Fibroblast of skin of abdomen (primary cell): ENCODE results near the gene NUCB1. TPM values are rescaled to one million over a fixed set of nuclear protein-coding genes. Genes with fewer than 3 reads are reported as not detected.
A peak's percentile ranks its signal among the peaks of the same experiment; 100 is the strongest.
"Not testable (repeated sequence)": the region's sequence is repeated elsewhere in the genome, so short reads cannot be mapped to it uniquely, and the experiment has no call there.

Experiments
- DNase-seq: peaks from one replicate; pipeline ENCODE4 v3.0.0-alpha.2; 2013
- polyA plus RNA-seq, 2 experiments: library from polyadenylated mRNA; unstranded; fragments of 120-200 nt; gene quantifications; one replicate each; pipeline ENCODE4 v1.2.1, GENCODE V29; 2013; ENCODE audit not compliant: insufficient read length in 2 of 2

The NUCB1 gene
- 335 TPM for polyA plus RNA-seq (2013, experiment 1 of 2; ENCODE audit: insufficient read length)
- polyA plus RNA-seq (2013, experiment 2 of 2; ENCODE audit: insufficient read length), result 328 TPM

- peak; percentile 99 for DNase-seq
These were observed at the start of gene NUCB1 for GRCh38 chr19:48899781-48900476. NUCB1 (plus strand) TSS chr19:48900312; CDS start chr19:48900797, 485 bp downstream.

GRCh38 chr19:48852292-48852691 lies 47.8 kb upstream of the NUCB1 start:
- DNase-seq, result no peak

DNA sequence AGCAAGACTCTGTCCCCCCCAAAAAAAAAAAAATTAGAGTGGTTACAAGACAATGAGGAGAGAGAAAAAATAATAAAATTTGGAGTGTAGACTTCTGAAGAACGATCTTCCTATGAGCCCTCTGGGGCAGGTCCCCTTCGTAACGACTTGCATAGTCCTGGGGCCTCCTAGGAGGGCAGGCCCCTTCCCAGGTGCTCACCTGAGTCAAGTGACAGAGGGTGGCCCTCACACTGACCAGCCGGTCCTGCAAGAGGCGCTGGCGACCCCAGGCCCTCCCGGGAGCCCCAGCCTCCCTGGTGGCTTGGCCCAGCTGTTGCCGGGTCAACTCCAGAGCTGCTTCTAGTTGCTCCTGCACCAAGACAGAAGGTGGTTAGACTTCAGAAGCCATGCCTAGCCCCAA lies 46.6 kb upstream of the NUCB1 start:
- DNase-seq, result no peak

DNA sequence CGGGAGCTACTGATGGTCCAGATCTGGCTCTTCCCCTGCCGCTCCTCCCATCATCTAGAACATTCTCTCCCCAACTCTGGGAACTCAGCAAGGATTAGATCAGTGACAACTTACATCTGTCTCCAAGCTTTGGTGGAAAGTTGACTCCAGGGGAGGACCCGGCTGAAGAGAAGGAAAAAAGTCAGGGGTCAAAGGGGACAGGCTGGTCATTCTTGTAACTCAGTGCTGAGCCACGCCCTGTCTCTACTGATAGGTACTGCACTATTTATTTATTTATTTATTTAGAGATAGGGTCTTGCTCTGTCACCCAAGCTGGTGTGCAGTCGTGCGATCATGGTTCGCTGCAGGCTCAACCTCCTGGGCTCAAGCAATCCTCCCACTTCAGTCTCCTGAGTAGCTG lies 46.0 kb upstream of the NUCB1 start:
- no peak for DNase-seq

- no peak for DNase-seq
These were observed 43.2 kb upstream of the NUCB1 start for GRCh38 chr19:48856921-48857320.

DNA sequence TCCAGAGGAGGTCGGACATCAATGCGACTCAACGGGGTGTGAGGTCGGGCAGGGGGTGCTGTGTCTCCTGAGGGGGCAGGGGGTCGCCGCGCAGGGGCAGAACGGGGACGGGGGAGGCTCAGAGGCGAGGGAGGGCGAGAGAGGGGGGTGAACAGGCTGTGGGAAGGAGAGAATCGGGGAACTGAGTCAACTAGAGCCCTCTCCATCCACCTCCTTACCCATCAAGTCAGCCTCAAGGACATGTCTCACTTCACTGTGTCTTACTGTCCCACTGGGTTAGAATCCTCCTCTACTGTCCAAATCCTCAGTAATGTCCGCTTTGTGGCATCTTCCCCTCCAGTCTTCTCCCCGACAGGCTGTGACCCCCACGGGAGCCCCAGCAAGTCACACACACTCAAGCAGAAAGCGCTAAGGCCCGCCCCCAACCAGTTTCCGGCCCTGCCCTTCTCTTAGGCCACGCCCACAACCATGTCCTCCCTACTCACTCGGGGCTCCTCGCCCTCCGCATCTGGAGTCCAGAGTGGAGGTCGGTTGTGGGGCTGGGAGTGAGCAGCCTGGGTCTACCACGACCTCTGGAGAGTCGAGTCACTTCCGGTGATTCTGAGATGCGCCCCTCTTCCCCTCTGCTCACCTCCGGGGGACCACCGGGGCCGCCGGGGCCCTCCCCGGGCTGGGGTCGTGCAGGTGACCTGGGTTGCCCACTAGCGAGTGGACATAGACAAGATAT lies 41.0 kb upstream of the NUCB1 start:
- DNase-seq, result no peak

DNA sequence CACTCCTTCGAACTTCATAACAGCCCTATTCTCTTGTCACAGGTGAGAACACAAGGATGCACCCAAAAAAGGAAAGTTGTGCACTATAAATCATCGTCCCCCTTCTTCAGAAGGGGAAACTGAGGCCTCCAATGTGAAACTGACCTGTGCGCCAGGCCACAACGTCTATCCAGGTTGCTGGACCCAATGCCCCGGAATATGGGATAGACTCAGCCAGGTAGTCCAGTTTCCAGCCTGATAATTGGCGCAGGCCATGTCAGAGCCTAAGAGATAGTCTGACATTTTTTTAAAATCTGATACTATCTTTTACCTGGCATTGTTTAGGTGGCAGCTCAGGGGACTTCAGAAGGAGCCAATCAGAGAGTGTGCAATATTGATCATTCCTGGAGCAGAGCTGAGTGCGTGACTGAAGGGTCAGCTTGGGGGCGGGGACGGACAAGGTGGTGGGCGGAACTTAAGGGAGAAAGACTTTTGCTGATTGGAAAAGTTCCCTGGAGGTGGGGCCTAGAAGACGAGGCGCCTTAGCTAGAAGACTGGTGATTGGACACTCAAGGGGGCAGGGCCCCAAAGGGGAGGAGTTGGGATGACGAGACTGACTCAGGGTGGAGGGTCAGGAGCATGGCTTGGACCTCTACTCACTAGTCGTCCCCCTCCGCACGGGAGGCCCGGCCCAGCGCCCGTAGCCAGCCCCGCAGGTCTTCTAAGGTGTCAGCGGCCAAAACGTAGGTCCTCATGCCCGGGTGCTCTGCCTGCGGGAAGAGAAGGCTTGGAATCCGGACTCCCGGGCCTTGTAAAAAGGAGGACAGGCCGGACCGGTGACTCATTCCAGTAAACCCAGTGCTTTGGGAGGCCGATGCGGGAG lies 40.2 kb upstream of the NUCB1 start:
- no peak for DNase-seq

DNA sequence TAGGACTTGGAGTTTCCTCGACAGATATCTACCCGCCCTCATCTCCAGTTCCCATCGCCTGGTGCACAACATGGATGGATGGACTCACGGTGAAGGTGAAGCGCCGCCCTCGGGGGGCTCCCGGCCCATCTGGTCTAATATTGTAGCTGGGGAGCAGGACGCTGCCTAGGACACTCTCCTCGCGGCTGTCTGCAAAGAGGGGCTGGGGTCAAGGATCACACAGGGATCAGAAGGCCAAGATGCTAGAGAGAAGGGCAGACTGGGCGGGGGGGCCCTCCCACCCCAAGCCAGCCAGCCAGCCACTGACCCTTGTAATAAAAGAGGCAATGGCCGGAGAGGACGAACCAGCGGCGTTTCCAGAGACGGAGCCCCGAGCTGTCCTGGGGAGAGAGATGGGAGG lies 38.8 kb upstream of the NUCB1 start:
- DNase-seq, result no peak

DNA sequence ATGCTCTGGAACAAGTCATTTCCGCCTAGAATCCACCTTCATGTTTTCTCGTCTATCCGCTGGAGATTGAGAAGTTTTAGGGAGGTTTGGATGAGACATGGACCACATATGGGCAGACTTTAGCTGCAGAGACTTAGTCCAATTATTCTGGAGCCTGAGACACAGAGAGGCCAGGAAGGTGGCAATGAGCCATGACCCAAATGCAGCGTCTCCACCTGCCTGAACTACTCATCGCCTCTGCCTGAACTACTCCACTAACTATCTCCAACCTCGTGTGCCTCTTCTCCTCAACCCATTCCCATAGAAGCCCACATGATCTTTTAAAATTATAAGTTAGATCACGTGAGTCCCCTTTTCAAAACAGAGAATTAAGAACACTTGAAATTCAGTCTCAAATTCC lies 37.3 kb upstream of the NUCB1 start:
- DNase-seq, result no peak

DNA sequence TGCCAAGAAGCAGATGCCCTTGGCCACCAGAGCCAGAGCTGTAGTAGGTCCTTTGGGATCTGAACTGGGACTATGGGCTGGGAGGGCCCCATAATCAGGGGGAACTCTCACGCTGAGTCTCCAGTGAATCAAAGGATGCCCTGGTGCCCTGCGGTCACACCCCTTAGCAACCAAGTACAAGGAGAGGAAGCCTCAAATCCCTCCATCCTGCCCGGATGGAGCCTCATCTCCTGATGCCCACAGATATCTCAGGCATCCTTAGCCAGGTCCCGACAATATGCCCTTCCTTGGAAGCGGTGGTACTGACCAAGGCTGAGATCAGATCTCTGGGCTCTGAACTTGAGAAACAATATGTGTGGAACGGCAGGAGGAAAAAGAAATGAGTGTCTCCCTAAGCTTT lies 33.4 kb upstream of the NUCB1 start:
- DNase-seq, result no peak

DNA sequence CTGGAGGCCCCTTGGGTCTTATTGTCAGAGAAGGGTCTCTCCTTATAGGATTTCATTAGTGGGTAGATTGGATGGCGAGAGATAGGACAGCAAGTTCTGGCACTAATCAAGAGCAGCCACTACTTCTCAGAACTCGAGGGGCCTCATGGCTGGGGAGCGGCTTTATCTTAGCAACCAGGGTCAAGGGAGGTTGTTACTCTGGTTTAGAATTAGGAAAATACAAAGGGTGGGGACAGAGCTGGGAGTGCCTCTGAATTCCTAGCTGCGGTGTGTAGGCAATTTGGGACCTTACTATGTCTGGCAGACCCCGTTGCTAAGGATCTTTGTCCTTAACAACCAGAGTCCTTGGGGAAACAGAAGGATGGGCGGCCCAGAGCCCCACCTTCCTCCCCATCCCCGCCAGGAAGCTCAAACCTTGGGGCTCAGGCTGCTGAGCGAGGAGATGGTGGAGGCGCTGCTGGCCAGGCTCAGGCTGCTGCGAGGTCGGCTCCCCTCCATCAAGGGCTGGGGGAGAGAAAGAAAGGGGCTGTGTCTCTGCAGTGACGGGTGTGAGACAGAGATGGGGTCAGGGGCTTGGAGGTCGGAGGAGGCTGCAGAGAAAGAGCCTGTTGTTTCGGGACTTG lies 32.9 kb upstream of the NUCB1 start:
- no peak for DNase-seq

DNA sequence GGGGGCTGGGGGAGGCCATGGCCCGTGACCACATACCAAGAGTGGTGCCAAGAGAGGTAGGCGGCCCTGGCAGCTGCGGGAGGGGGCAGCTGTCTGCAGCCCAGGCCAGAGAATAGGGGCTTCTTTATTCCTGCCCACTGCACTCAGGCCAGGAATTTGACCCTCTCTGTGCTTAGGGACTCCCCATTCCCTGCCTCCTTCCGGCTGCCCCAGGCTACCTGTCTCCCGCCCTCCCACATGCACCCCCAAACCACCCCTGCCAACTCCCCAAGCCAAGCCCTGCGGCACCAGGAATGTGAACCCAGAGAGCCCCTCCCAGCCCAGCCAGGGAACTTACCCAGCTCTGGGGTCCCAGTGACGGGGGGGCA lies 32.4 kb upstream of the NUCB1 start:
- no peak for DNase-seq

GRCh38 chr19:48868114-48868886 lies 31.8 kb upstream of the NUCB1 start, which contains the start of gene PLEKHA4:
PLEKHA4 (minus strand) TSS chr19:48868617; CDS start chr19:48867620, 997 bp downstream.
- DNase-seq, result peak; percentile 52

- DNase-seq, result no peak
These were observed 30.1 kb upstream of the NUCB1 start for GRCh38 chr19:48870048-48870447.

DNA sequence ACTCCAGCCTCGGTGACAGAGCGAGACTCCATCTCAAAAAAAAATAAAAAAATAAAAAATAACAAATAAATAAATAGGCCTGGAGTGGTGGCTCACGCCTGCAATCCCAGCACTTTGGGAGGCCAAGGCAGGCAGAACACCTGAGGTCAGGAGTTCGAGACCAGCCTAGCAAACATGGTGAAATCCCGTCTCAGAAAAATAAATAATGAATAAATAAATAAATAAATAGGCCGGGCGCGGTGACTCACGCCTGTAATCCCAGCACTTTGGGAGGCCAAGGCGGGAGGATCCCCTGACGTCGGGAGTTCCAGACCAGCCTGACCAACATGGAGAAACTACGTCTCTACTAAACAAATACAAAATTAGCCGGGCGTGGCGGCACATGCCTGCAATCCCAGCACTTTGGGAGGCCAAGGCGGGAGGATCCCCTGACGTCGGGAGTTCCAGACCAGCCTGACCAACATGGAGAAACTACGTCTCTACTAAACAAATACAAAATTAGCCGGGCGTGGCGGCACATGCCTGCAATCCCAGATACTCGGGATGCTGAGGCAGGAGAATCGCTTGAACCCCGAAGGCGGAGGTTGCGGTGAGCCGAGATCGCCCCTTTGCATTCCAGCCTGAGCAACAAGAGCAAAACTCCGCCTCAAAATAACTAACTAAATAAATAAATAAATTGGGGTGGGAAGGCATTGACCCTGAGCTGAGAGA lies 28.5 kb upstream of the NUCB1 start:
- DNase-seq, result not testable (repeated sequence)

DNA sequence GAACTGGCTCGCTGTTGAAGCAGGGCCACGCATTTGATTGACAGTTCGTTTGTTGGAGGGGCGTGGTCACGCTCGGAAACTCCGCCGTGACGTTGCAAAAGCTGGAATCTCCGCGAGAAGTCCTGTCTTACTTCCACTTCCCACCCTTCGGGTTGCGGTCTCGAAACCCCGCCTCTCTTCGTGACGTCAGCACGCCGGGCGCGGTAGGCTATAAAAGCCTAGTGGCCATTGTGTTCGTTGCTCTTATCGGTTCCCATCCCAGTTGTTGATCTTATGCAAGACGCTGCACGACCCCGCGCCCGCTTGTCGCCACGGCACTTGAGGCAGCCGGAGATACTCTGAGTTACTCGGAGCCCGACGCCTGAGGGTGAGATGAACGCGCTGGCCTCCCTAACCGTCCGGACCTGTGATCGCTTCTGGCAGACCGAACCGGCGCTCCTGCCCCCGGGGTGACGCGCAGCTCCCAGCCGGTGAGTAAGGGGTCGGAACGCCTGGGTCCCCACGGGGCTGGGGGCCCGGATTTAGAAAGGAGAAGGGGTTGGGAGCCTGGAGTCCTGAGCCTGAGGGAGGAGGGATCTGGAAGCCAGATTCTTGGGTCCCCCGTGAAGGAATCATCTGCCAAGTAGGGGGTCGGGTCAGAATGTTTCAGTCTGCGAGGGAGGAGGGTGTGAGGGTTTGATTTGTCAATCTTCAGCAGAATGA lies 27.8 kb upstream of the NUCB1 start, which contains the start of gene PPP1R15A:
Gene PPP1R15A (plus strand): TSS at position 240 of the 702 bp plus-strand sequence. CDS start 813 bp downstream, outside the sequence.
- peak; percentile 97 for DNase-seq

DNA sequence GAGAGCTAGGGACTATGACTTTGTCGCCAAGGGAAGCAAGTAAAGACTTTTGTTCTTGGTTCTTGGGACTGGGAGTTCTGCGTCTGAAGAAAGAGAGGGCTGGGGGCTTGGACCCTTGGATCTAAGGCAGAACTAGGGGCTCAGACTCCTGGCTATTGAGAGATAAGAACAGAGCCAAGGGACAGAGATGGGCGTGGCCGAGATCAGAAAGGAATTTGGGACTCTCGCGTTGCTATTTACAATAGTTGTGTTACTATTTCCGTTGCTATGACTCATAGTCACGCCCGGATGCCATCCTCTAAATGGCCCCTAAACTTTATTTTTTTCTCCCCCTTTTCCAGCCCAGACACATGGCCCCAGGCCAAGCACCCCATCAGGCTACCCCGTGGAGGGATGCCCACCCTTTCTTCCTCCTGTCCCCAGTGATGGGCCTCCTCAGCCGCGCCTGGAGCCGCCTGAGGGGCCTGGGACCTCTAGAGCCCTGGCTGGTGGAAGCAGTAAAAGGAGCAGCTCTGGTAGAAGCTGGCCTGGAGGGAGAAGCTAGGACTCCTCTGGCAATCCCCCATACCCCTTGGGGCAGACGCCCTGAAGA lies 27.1 kb upstream of the NUCB1 start:
- peak; percentile 93 for DNase-seq

DNA sequence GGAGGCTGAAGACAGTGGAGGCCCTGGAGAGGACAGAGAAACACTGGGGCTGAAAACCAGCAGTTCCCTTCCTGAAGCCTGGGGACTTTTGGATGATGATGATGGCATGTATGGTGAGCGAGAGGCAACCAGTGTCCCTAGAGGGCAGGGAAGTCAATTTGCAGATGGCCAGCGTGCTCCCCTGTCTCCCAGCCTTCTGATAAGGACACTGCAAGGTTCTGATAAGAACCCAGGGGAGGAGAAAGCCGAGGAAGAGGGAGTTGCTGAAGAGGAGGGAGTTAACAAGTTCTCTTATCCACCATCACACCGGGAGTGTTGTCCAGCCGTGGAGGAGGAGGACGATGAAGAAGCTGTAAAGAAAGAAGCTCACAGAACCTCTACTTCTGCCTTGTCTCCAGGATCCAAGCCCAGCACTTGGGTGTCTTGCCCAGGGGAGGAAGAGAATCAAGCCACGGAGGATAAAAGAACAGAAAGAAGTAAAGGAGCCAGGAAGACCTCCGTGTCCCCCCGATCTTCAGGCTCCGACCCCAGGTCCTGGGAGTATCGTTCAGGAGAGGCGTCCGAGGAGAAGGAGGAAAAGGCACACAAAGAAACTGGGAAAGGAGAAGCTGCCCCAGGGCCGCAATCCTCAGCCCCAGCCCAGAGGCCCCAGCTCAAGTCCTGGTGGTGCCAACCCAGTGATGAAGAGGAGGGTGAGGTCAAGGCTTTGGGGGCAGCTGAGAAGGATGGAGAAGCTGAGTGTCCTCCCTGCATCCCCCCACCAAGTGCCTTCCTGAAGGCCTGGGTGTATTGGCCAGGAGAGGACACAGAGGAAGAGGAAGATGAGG lies 26.4 kb upstream of the NUCB1 start:
- DNase-seq, result no peak
